Brain microvascular endothelial cell (primary cell): ENCODE data around the gene IGHMBP2.

Experiments used
- DNase-seq: peaks from one replicate; pipeline ENCODE4 v3.0.0-alpha.2; 2020
- H3K27ac ChIP-seq: fragments of 250-450 bp; sonication (Bioruptor Pico); 2 replicates; pipeline ENCODE4 v1.5.1; 2020; ENCODE audit warnings: mild to moderate bottlenecking, moderate library complexity
- H3K27me3 ChIP-seq: fragments of 250-450 bp; sonication (Bioruptor Pico); replicated peaks from 2 replicates; pipeline ENCODE4 v1.5.1; 2020; ENCODE audit warnings: mild to moderate bottlenecking
- H3K36me3 ChIP-seq: fragments of 250-450 bp; sonication (Bioruptor Pico); replicated peaks from 2 replicates; pipeline ENCODE4 v1.5.1; 2020; ENCODE audit warnings: mild to moderate bottlenecking
- H3K4me3 ChIP-seq: 2 replicates; pipeline ENCODE4 v1.5.1; 2011; ENCODE audit warnings: low read depth, mild to moderate bottlenecking, control low read depth, low read length, moderate library complexity
- in situ Hi-C: cut with HindIII; loops from 2 replicates; pipeline ENCODE4 v1.10.0; 2017; ENCODE audit warnings: low sequenced_read_pairs, low pct_ligation_motif_present
- TF ChIP-seq, protein P1 (sequence below): IDR thresholded peaks from 2 replicates; pipeline ENCODE4 v1.5.1; 2011; ENCODE audit warnings: low read depth, mild to moderate bottlenecking, moderate library complexity, low read length, control low read depth, inconsistent platforms; ENCODE audit errors: missing control alignments

IGHMBP2 gene

DNA sequence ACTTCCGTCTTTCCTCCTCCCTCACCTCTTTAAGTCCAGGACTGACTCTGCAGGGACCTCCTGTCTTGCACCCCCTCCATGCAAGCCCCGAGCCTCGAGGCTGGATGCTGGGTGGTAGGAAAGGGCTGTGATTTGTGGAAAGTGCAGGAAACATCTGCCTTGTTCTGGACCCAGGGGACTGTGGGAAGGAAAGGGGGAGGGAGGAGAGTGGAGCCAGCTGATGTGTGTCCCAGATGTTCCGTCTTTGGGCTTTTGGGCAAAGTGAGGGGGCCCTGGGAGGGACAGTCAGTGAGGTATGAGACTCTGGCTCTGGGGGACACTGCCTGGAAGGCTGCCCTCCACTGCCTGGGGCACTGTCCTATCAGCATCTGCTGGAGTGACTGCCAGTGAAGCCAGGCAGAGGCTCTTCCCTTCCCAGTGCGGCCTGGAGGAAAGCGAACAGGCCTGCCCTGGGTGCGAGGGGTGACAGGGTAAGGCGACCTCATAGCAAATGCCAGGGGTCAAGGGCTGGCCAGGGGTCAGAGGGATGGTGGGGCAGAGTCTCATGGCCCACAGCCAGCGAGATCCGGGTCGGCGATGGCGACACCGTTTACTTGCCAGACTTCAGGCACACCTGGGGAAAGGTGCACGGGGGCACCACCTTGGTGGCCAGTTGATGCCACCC lies 75.4 kb downstream of the IGHMBP2 start:
- Histone ChIP-seq H3K27me3 (peaks cover 3% of the 10 kb centered on the region), H3K4me3 (no peak overlapping the region), H3K27ac (no peak overlapping the region), H3K36me3 (no peaks in the 10 kb centered on the region)
- in situ Hi-C loops, result no loop called here
- DNase-seq, result no peak
- TF ChIP-seq, protein P1, sequence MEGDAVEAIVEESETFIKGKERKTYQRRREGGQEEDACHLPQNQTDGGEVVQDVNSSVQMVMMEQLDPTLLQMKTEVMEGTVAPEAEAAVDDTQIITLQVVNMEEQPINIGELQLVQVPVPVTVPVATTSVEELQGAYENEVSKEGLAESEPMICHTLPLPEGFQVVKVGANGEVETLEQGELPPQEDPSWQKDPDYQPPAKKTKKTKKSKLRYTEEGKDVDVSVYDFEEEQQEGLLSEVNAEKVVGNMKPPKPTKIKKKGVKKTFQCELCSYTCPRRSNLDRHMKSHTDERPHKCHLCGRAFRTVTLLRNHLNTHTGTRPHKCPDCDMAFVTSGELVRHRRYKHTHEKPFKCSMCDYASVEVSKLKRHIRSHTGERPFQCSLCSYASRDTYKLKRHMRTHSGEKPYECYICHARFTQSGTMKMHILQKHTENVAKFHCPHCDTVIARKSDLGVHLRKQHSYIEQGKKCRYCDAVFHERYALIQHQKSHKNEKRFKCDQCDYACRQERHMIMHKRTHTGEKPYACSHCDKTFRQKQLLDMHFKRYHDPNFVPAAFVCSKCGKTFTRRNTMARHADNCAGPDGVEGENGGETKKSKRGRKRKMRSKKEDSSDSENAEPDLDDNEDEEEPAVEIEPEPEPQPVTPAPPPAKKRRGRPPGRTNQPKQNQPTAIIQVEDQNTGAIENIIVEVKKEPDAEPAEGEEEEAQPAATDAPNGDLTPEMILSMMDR, result no peak

DNA sequence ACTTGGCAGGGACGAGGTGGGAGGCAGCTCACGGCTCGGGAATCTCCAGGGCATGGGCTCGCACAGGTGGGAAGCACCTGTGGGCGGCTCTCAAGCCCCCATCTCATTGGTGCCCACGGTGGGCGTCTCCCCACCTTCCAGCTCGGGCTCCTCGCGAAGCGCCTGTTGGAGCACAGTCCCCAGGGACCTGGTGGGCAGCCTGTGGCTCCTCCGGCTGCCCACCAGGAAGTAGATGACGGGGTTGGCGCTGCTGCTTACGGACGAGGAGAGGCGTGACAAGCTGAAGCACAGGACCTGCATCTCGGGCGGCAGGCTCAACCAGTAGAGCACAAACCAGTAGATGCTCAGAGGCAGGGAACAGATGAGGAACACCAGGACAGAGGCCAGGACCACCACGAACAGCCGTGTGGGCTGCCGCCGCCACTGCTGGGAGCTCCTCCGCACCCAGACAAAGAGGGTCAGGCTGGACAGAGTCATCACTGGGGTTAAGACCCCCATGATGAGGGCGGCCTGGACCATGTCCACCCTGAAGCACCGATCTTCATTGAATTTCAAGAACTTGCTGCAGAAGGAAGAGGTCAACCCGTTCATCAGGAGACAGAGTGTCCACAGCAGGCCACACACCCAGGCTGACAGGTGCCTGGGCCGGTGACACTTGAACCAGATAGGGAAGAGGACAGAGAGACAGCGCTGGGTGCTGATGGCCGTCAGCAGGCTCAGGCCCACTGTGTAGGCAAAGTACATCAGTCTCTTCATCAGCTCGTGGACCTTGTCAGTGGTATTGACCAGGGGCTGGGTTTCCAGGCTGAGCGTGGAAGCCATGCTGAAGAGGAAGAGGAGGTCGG lies 76.5 kb downstream of the IGHMBP2 start:
- TF ChIP-seq, protein P1, result no peak
- no peaks in the 10 kb centered on the region for H3K36me3 ChIP-seq
- in situ Hi-C loops, result no loop called here
- no peak overlapping the region for H3K27ac ChIP-seq
- no peak overlapping the region for H3K4me3 ChIP-seq
- H3K27me3 ChIP-seq, result peaks cover 3% of the 10 kb centered on the region
- no peak for DNase-seq

DNA sequence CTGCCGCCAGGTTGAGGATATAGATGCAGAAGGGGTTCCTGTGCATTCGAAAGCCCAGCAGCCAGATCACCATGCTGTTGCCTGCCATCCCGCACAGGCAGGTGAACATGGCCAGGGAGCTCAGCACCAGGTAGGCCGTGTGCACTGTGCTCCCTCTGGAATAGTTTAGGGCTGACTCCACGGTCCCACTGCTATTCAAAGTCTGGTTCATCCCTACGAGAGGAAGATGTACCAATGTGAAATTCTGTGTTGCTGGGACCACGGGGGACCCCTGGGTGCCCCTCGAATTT lies 77.0 kb downstream of the IGHMBP2 start, which contains the start of gene MRGPRD:
MRGPRD (minus strand) TSS at position 211 of the 290 bp plus-strand sequence; CDS start at position 211, 0 bp downstream.
- Histone ChIP-seq H3K27me3 (peaks cover 3% of the 10 kb centered on the region), H3K36me3 (no peaks in the 10 kb centered on the region), H3K27ac (no peak within 1 kb of the TSS), H3K4me3 (no peak within 1 kb of the TSS)
- in situ Hi-C loops, result no loop called here
- no peak for DNase-seq
- TF ChIP-seq, protein P1, result no peak

DNA sequence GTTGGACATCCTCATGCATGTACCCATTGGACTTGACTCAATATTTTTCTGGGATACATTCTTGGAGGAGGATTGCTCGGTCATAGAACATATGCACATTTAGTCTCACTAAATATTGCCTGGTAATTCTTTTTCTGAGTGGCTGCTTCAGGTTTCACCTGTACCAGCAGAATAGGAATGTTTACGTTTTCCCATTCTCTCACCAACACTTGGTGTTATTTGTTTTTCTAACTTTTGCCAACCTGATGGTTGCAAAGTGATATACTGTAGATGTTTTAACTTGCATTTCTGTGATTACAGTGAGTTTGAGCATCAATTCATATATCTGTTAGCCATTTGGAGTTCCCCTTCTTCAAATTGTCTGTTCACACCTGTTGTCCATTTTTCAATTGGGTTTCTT lies 78.4 kb downstream of the IGHMBP2 start:
- no peaks in the 10 kb centered on the region for H3K36me3 ChIP-seq
- in situ Hi-C loops, result no loop called here
- no peak for DNase-seq
- H3K27me3 ChIP-seq, result peaks cover 3% of the 10 kb centered on the region
- no peak overlapping the region for H3K4me3 ChIP-seq
- no peak overlapping the region for H3K27ac ChIP-seq
- TF ChIP-seq, protein P1, result no peak

DNA sequence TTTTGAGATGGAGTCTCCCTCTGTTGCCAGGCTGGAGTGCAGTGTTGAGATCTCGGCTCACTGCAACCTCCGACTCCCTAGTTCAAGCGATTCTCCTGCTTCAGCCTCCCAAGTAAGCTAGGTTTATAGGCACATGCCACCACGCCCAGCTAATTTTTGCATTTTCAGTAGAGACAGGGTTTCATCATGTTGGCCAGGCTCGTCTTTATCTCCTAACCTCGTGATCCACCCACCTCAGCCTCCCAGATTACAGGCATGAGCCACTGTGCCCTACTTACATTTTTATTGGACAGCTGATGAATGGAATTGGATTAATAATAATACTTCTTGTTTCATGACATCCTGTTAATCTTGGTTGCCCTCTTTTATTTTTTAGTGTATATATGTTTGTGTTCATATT lies 80.1 kb downstream of the IGHMBP2 start:
- in situ Hi-C loops, result no loop called here
- H3K36me3 ChIP-seq, result no peaks in the 10 kb centered on the region
- no peak for DNase-seq

More for the DNA sequence above, 80.1 kb downstream of the IGHMBP2 start:
- Histone ChIP-seq H3K4me3 (no peak overlapping the region), H3K27ac (no peak overlapping the region), H3K27me3 (peaks cover 3% of the 10 kb centered on the region)
- TF ChIP-seq, protein P1, result no peak
